Ectodermal cell (in vitro differentiated cells): ENCODE measurements around the gene C1orf116.

Experiments
- H3K27ac ChIP-seq: 2 replicates; pipeline ENCODE4 v1.7.0; 2013; ENCODE audit warnings: mild to moderate bottlenecking, low read depth, low read length; ENCODE audit not compliant: insufficient read depth, poor library complexity, severe bottlenecking
- H3K27me3 ChIP-seq: 2 replicates; pipeline ENCODE4 v1.7.0; 2013; ENCODE audit warnings: mild to moderate bottlenecking, low read length; ENCODE audit not compliant: insufficient read depth, control insufficient read depth, poor library complexity, severe bottlenecking
- H3K36me3 ChIP-seq: one replicate; pipeline ENCODE4 v1.7.0; 2013; ENCODE audit warnings: low read length; ENCODE audit not compliant: control insufficient read depth, insufficient read depth
- H3K4me1 ChIP-seq: one replicate; pipeline ENCODE4 v1.7.0; 2013; ENCODE audit warnings: low read length; ENCODE audit not compliant: control insufficient read depth, insufficient read depth
- H3K4me3 ChIP-seq: 2 replicates; pipeline ENCODE4 v1.7.0; 2013; ENCODE audit warnings: low read depth, low read length, control low read depth; ENCODE audit not compliant: insufficient read depth
- H3K9me3 ChIP-seq: 2 replicates; pipeline ENCODE4 v1.7.0; 2013; ENCODE audit warnings: mild to moderate bottlenecking, low read length, moderate library complexity; ENCODE audit not compliant: control insufficient read depth
- WGBS, 2 experiments: methylation state at CpG; one replicate each; pipeline ENCODE4 v1.1.7; 2013; ENCODE audit warnings: missing lambda C conversion rate in 2 of 2; 5-methylcytosine and 5-hydroxymethylcytosine counted together

The C1orf116 gene

GRCh38 chr1:206998816-206999215 is 33.7 kb downstream of the C1orf116 start:
- Histone ChIP-seq H3K27me3 (no peaks in the 10 kb centered on the region), H3K9me3 (no peaks in the 10 kb centered on the region), H3K4me3 (no peak overlapping the region), H3K36me3 (no peaks in the 10 kb centered on the region), H3K4me1 (peaks cover 5% of the 10 kb centered on the region), H3K27ac (no peak overlapping the region)
- WGBS, 2 experiments: 100% methylated on average over 1 of the region's 2 CpGs

GRCh38 chr1:206992790-206993189 is 39.8 kb downstream of the C1orf116 start:
- no peak overlapping the region for H3K27ac ChIP-seq
- H3K4me3 ChIP-seq: no peak overlapping the region
- H3K36me3 ChIP-seq: no peaks in the 10 kb centered on the region
- no peaks in the 10 kb centered on the region for H3K4me1 ChIP-seq
- no peaks in the 10 kb centered on the region for H3K27me3 ChIP-seq
- H3K9me3 ChIP-seq: no peaks in the 10 kb centered on the region

GRCh38 chr1:206987873-206988272 is 44.7 kb downstream of the C1orf116 start:
- WGBS, 2 experiments: 85 to 88% methylated on average over 1 of the region's 1 CpG
- Histone ChIP-seq H3K4me3 (no peak overlapping the region), H3K36me3 (no peaks in the 10 kb centered on the region), H3K4me1 (peaks cover 3% of the 10 kb centered on the region), H3K27ac (no peak overlapping the region), H3K27me3 (no peaks in the 10 kb centered on the region), H3K9me3 (no peaks in the 10 kb centered on the region)

GRCh38 chr1:206986885-206987284 is 45.7 kb downstream of the C1orf116 start:
- H3K27me3 ChIP-seq: no peaks in the 10 kb centered on the region
- H3K36me3 ChIP-seq: no peaks in the 10 kb centered on the region
- H3K4me1 ChIP-seq: peaks cover 3% of the 10 kb centered on the region
- no peak overlapping the region for H3K4me3 ChIP-seq
- H3K27ac ChIP-seq: no peak overlapping the region
- H3K9me3 ChIP-seq: no peaks in the 10 kb centered on the region
- WGBS, 2 experiments: 92 to 98% methylated on average over 3 of the region's 3 CpGs

GRCh38 chr1:206986402-206986801 is 46.2 kb downstream of the C1orf116 start:
- H3K36me3 ChIP-seq: no peaks in the 10 kb centered on the region
- no peaks in the 10 kb centered on the region for H3K27me3 ChIP-seq
- H3K4me1 ChIP-seq: peaks cover 3% of the 10 kb centered on the region
- 90 to 93% methylated on average over 3 of the region's 3 CpGs for WGBS, 2 experiments
- H3K9me3 ChIP-seq: no peaks in the 10 kb centered on the region
- no peak overlapping the region for H3K27ac ChIP-seq
- no peak overlapping the region for H3K4me3 ChIP-seq

- Histone ChIP-seq H3K36me3 (no peaks in the 10 kb centered on the region), H3K27me3 (no peaks in the 10 kb centered on the region), H3K27ac (no peak overlapping the region), H3K9me3 (no peaks in the 10 kb centered on the region), H3K4me3 (no peak overlapping the region), H3K4me1 (peaks cover 3% of the 10 kb centered on the region)
- WGBS, 2 experiments: 53 to 56% methylated on average over 10 of the region's 10 CpGs
Observed at GRCh38 chr1:206985162-206985749, 47.3 kb downstream of the C1orf116 start.

- Histone ChIP-seq H3K36me3 (no peaks in the 10 kb centered on the region), H3K27ac (no peak overlapping the region), H3K27me3 (no peaks in the 10 kb centered on the region), H3K4me1 (peaks cover 3% of the 10 kb centered on the region), H3K9me3 (no peaks in the 10 kb centered on the region), H3K4me3 (no peak overlapping the region)
- 33 to 45% methylated on average over 4 of the region's 4 CpGs for WGBS, 2 experiments
Observed at GRCh38 chr1:206982216-206982615, 50.3 kb downstream of the C1orf116 start.

DNA sequence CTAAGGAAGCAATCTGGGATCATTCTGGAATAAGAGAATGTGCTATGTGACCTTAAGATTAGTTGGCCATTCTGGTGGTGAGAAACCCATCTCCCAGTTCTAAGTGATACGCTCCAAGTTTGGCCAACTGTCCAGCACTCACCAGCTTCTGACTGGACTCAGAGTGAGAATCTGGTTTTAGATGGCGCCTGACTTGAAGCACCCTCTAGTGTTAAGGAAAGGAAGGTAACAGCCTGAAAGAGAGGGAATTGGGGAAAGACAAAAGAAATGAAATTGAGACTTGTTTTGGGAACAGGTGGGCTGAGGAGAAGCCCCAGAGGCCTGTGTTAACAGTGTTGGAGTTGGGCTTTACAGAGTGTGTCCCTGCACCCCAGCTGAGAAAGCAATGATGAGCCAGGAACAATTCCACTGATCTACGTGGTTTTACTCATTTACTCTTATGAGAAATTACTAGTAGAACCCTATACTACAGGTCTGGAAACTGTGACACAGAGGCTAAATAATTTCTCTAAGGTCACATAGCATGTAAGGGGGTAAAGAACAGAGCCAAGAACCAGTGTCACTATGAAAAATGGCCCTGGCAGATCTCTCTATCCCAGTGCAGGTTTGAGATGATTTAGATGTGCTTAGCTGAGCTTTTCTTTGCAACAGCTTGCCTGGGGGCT is 53.0 kb downstream of the C1orf116 start:
- H3K4me3 ChIP-seq: no peak overlapping the region
- H3K4me1 ChIP-seq: no peaks in the 10 kb centered on the region
- no peaks in the 10 kb centered on the region for H3K27me3 ChIP-seq
- H3K9me3 ChIP-seq: no peaks in the 10 kb centered on the region
- H3K27ac ChIP-seq: no peak overlapping the region
- 73 to 74% methylated on average over 3 of the region's 3 CpGs for WGBS, 2 experiments
- no peaks in the 10 kb centered on the region for H3K36me3 ChIP-seq

DNA sequence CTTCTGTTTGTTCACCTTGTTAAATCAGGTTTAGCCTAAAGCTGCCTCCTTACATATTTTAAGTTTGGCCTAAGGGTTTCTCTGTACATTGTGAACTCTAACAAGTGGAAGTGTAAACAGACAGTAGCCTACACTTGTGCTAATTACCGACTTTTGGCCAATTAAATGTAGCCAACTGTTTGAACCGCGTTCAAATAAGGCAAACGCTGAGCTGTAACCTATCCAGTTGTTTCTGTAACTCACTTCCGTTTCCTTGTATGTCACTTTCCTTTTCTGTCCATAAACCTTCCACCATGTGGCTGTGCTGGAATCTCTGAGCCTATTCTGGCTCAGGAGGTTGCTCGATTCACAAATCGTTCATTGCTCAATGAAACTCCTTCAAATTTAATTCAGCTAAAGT is 54.3 kb downstream of the C1orf116 start:
- 95 to 96% methylated on average over 7 of the region's 7 CpGs for WGBS, 2 experiments
- no peak overlapping the region for H3K4me3 ChIP-seq
- no peaks in the 10 kb centered on the region for H3K4me1 ChIP-seq
- no peaks in the 10 kb centered on the region for H3K27me3 ChIP-seq
- H3K27ac ChIP-seq: no peak overlapping the region
- no peaks in the 10 kb centered on the region for H3K9me3 ChIP-seq
- no peaks in the 10 kb centered on the region for H3K36me3 ChIP-seq

DNA sequence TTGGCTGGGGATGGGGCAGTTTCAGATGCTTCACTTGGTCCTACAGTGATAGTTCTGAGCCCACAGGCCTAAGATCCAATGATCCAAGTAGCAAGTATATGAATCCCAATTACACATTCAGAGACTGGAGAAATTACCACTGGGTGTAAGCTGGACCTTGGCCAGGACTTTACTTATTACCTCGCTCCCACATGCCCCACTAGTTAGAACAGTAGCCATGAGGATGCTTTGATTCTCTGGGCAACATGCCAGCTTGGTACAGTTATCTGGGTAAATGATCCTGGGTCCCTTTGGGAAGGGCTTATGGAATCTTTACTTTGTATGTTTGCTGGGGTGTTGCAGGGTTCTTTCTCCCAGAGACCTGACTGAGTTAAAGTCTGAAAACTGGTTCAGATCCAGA is 57.2 kb downstream of the C1orf116 start:
- H3K4me3 ChIP-seq: no peak overlapping the region
- H3K4me1 ChIP-seq: no peaks in the 10 kb centered on the region
- no peak overlapping the region for H3K27ac ChIP-seq
- no peaks in the 10 kb centered on the region for H3K9me3 ChIP-seq
- no peaks in the 10 kb centered on the region for H3K36me3 ChIP-seq
- no peaks in the 10 kb centered on the region for H3K27me3 ChIP-seq
- 85 to 100% methylated on average over 1 of the region's 1 CpG for WGBS, 2 experiments
